Peyer's patch (tissue), 4 donors: ENCODE data around the gene SYNGR2. TPM values are rescaled to one million over a fixed set of nuclear protein-coding genes. Genes with fewer than 3 reads are reported as not detected.

Source experiments
- DNase-seq, 3 donors: peaks; one replicate each; pipeline ENCODE4 v3.0.0-alpha.2; 2017 to 2019
- H3K27ac ChIP-seq, 4 donors: fragments of 200-600 bp; sonication (generic); one replicate each; pipeline ENCODE4 v1.5.1; 2016 to 2019
- H3K27me3 ChIP-seq, 2 donors: fragments of 200-600 bp; sonication (generic); one replicate each; pipeline ENCODE4 v1.5.1; 2019
- H3K36me3 ChIP-seq, 3 donors: fragments of 200-600 bp; sonication (generic); one replicate each; pipeline ENCODE4 v1.5.1; 2016 to 2019
- H3K4me1 ChIP-seq, 4 donors: fragments of 200-600 bp; sonication (generic); one replicate each; pipeline ENCODE4 v1.5.1; 2016 to 2019
- H3K4me3 ChIP-seq, 4 donors: fragments of 200-600 bp; sonication (generic); 1 replicate in 3 of 4; 2 replicates in 1 of 4; pipeline ENCODE4 v1.5.1; 2016 to 2019; ENCODE audit warnings: mild to moderate bottlenecking in 1 of 4
- H3K9me3 ChIP-seq, 4 donors: fragments of 200-600 bp; sonication (generic); one replicate each; pipeline ENCODE4 v1.5.1; 2016 to 2019; ENCODE audit warnings: mild to moderate bottlenecking in 1 of 4
- CTCF ChIP-seq, 6 experiments: fragments of 450-650 bp in 4 of 6; fragments of 200-600 bp in 2 of 6; sonication (generic) in 1 of 6; IDR thresholded peaks; one replicate each; pipeline ENCODE4 v1.5.1; 2017 to 2019; ENCODE audit warnings: antibody characterized with exemption in 6 of 6, mild to moderate bottlenecking in 3 of 6, moderate library complexity in 1 of 6
- POLR2A ChIP-seq, 2 donors: fragments of 450-650 bp; IDR thresholded peaks; one replicate each; pipeline ENCODE4 v1.5.1; 2017; ENCODE audit warnings: antibody characterized with exemption in 2 of 2, mild to moderate bottlenecking in 2 of 2, moderate library complexity in 2 of 2
- total RNA-seq, 4 donors: library from RNA; depleted of rRNA; stranded (reverse); fragments of >200 nt; gene quantifications; one replicate each; pipeline ENCODE4 v1.1.0, GENCODE V29; 2016

The SYNGR2 gene
- total RNA-seq, 4 donors from 2014 or later, result 51.2 to 87.2 (median 77.3) TPM

DNA sequence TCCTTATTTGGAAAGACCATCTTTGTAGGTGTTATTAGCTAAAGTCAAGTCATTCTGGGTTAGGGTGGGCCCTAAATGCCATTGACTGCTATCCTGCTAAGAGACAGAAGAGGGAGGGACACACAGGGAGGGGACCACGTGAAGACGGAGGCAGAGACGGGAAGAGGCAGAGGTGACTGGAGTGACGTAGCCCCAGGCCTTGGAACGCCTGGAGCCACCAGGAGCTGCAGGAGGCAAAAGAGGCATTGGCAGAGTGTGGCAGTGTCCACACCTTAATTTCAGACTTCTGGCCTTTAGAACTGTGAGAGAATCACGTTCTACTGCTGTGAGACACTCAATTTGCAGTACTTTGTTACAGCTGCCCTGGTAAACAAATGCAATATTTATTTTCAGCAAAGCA lies 32.1 kb downstream of the SYNGR2 start:
- Histone ChIP-seq H3K36me3 (peaks cover 0 to 13% (median 0%) of the 10 kb centered on the region in 3 donors), H3K9me3 (no peaks in the 10 kb centered on the region), H3K27me3 (no peaks in the 10 kb centered on the region), H3K27ac (no peak overlapping the region), H3K4me3 (no peak overlapping the region), H3K4me1 (no peaks in the 10 kb centered on the region)
- TF ChIP-seq CTCF (IDR thresholded peaks at IDR 0.05) (no peak), POLR2A (IDR thresholded peaks at IDR 0.05) (no peak)
- DNase-seq, result no peak

- H3K36me3 ChIP-seq, result peaks cover 0 to 6% (median 0%) of the 10 kb centered on the region in 3 donors
These were observed 34.3 kb downstream of the SYNGR2 start for GRCh38 chr17:78202666-78203065.

GRCh38 chr17:78204387-78205123 lies 36.2 kb downstream of the SYNGR2 start:
- Histone ChIP-seq H3K27ac (no peak overlapping the region), H3K4me1 (no peaks in the 10 kb centered on the region), H3K27me3 (no peaks in the 10 kb centered on the region), H3K36me3 (peaks cover 0 to 6% (median 0%) of the 10 kb centered on the region in 3 donors), H3K9me3 (no peaks in the 10 kb centered on the region), H3K4me3 (no peak overlapping the region)
- DNase-seq, result no peak
- TF ChIP-seq CTCF (IDR thresholded peaks at IDR 0.05), result no peak
- no peak for TF ChIP-seq POLR2A (IDR thresholded peaks at IDR 0.05)

More at GRCh38 chr17:78202666-78203065, 34.3 kb downstream of the SYNGR2 start:
- H3K4me1 ChIP-seq, result no peaks in the 10 kb centered on the region
- TF ChIP-seq POLR2A (IDR thresholded peaks at IDR 0.05) (no peak), CTCF (IDR thresholded peaks at IDR 0.05) (no peak)
- no peak overlapping the region for H3K4me3 ChIP-seq
- H3K27ac ChIP-seq, result no peak overlapping the region
- H3K9me3 ChIP-seq, result no peaks in the 10 kb centered on the region
- H3K27me3 ChIP-seq, result no peaks in the 10 kb centered on the region
- no peak for DNase-seq

- H3K27me3 ChIP-seq, result no peaks in the 10 kb centered on the region
- peaks cover 0 to 6% (median 0%) of the 10 kb centered on the region in 3 donors for H3K36me3 ChIP-seq
- no peak for DNase-seq
- no peak overlapping the region for H3K27ac ChIP-seq
- H3K4me3 ChIP-seq, result no peak overlapping the region
- H3K9me3 ChIP-seq, result no peaks in the 10 kb centered on the region
- TF ChIP-seq CTCF (IDR thresholded peaks at IDR 0.05), result no peak
- TF ChIP-seq POLR2A (IDR thresholded peaks at IDR 0.05), result no peak
- H3K4me1 ChIP-seq, result no peaks in the 10 kb centered on the region
These were observed 36.9 kb downstream of the SYNGR2 start for GRCh38 chr17:78205124-78205775.

GRCh38 chr17:78206298-78206697 lies 37.9 kb downstream of the SYNGR2 start:
- Histone ChIP-seq H3K36me3 (peaks cover 0 to 6% (median 0%) of the 10 kb centered on the region in 3 donors), H3K27me3 (no peaks in the 10 kb centered on the region), H3K9me3 (no peaks in the 10 kb centered on the region), H3K4me1 (no peaks in the 10 kb centered on the region), H3K27ac (no peak overlapping the region), H3K4me3 (no peak overlapping the region)
- no peak for DNase-seq
- TF ChIP-seq CTCF (IDR thresholded peaks at IDR 0.05) (no peak), POLR2A (IDR thresholded peaks at IDR 0.05) (no peak)
